ENCODE data around the gene VHLL.

VHLL gene

GRCh38 chr1:156282479-156283222 is 16.5 kb downstream of the VHLL start, which contains the start of gene SMG5:
TSS of gene SMG5 (minus strand) at chr1:156282825. CDS start at chr1:156282680, 145 bp downstream.
- TF ChIP-seq CTCF (conservative IDR thresholded peaks at IDR 0.05; ENCODE audit: low read length), result no peak
- H3K4me3 ChIP-seq (ENCODE audit: low read length), result peak within 1 kb of the TSS; percentile 96

DNA sequence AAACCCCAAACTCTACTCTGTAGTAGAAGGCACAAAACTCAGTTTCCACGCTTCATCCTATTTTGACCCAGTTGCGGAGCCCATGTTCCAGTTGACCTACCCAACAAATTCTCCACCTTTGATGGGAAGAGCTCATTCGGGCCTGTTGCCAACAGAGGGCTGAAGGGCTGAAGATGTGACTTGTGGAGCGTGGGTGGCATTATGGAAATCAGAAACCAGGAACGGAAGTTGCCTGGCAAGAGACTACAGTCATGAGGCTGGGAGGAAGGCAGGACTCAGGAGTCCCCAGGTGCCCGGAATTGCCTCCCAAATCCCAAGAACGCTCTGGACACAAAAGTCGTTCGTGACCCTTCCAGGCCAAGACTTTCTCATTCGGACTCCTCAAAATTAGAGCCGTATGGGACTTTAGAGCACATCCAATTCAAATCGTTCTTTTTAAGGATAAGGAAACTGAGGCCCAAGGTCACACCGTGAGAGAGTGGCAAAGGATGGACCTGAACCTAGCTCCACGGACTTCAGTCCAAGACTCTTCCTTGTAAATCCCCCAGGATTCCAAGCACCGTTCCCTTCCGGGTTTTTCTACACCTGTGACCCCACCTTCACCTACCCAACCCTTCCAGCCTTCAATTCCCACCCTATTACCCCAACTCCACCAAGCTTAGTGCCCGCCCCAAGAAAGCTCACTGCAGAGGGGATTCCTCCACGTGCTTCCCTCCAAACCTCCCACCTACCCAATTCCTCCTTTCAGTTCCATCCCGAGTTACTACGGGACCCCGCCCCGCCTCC is 17.2 kb downstream of the VHLL start:
- no peak for DNase-seq (ENCODE audit: low read depth)
- H3K4me3 ChIP-seq (ENCODE audit: low read length), result peak overlapping the region; percentile 96
- TF ChIP-seq CTCF (conservative IDR thresholded peaks at IDR 0.05; ENCODE audit: low read length), result no peak

More at GRCh38 chr1:156282479-156283222, 16.5 kb downstream of the VHLL start, which contains the start of gene SMG5:
- DNase-seq (ENCODE audit: low read depth), result peak; percentile 98

DNA sequence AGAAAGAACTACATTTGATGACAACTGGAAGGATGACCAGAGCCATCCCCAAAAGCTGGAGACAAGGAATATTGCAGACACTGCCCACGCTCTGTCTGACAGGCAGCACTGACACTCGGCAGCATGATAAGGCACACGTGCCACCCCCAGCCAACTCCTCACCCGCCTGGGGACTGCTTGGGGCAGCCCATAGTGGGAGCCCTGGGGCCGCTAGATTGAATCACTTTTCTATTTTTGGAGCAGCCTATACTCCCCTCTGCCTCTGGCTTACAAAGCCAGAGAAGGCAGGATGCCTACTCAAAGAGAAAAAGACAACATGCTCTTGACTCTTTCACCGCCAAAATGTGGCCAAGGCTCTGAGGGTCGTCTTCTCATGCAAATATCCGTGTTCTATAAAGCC is 17.8 kb downstream of the VHLL start:
- peak; percentile 35 for DNase-seq (ENCODE audit: low read depth)
- H3K4me3 ChIP-seq (ENCODE audit: low read length), result peak overlapping the region; percentile 96
- TF ChIP-seq CTCF (conservative IDR thresholded peaks at IDR 0.05; ENCODE audit: low read length), result no peak; the same call in 1 of the 2 replicates

- no peak for TF ChIP-seq CTCF (conservative IDR thresholded peaks at IDR 0.05; ENCODE audit: low read length)
- no peak for DNase-seq (ENCODE audit: low read depth)
- no peak overlapping the region for H3K4me3 ChIP-seq (ENCODE audit: low read length)
Measured at GRCh38 chr1:156279837-156280236, 19.3 kb downstream of the VHLL start.

DNA sequence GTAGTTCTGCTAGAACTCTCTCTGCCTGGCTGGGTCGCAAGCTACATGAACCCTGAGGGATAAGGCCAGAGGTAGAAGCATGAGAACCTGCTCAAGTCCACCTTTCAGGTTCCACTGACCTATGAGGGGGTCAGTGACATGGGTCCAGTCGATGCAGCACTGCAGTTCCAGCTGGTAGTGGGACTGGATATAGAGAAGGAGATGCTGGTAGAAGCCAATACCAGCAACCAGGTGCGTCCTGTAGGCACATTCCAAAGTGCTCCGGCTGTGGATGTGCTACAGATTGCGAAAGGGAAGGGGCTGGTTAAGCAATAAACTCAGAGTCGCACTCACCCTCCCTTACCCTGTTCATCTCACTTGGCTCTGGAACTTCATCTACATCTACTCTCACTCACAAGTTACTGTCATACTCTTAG is 22.1 kb downstream of the VHLL start:
- H3K4me3 ChIP-seq (ENCODE audit: low read length), result no peak overlapping the region
- no peak for TF ChIP-seq CTCF (conservative IDR thresholded peaks at IDR 0.05; ENCODE audit: low read length)
- peak; percentile 55 for DNase-seq (ENCODE audit: low read depth)

DNA sequence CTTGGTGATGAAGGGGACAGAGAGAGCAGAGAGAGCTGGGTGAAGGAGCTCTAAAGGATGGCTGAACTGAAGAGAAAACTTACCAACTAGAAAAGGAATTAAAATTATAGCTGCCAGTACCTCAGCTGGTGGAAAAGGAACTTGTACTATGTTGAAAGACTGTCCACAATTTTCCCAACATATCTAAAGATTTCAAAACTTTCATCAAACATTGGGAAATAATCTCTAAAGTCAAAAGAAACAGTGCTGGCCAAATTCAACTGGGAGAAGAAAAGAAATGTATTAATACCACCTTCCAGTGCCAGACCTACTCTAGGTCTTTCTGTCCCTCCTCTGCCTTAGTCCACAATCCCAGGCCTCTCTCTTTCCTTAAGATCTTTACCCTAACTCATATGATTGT is 22.6 kb downstream of the VHLL start:
- peak; percentile 70 for DNase-seq (ENCODE audit: low read depth)
- H3K4me3 ChIP-seq (ENCODE audit: low read length), result no peak overlapping the region
- no peak for TF ChIP-seq CTCF (conservative IDR thresholded peaks at IDR 0.05; ENCODE audit: low read length)
